WTC11 (cell line): ENCODE data around the gene FLRT3. TPM values are rescaled to one million over a fixed set of nuclear protein-coding genes. Genes with fewer than 3 reads are reported as not detected.

Experiments used
- ATAC-seq: fragments of 200-7000 bp; cut with Tn5 transposase; 2 replicates; pipeline ENCODE4 v1.10.0; 2021; ENCODE audit warnings: mild to moderate bottlenecking, moderate library complexity
- CTCF ChIA-PET: fragments of 300-600 bp; sonication (Branson Sonifier 250); formaldehyde crosslinking; loops from one replicate; lab custom pipeline; 2021; ENCODE audit warnings: antibody characterized with exemption; lab: Charles Lee
- POLR2A ChIA-PET: fragments of 350-600 bp; sonication (Branson Sonifier 250); formaldehyde crosslinking; loops from one replicate; lab custom pipeline; 2021; ENCODE audit warnings: antibody characterized with exemption; lab: Charles Lee
- DNase-seq: peaks from one replicate; pipeline ENCODE4 v3.0.0; 2021; ENCODE audit warnings: low spot score
- H3K27ac Mint-ChIP-seq: 2 replicates; pipeline ENCODE4 v1.8.0; 2021; ENCODE audit warnings: mixed read lengths
- H3K27me3 Mint-ChIP-seq: 2 replicates; pipeline ENCODE4 v1.8.0; 2021; ENCODE audit warnings: low read depth, mild to moderate bottlenecking, moderate library complexity, mixed read lengths
- H3K36me3 Mint-ChIP-seq: 2 replicates; pipeline ENCODE4 v1.8.0; 2021; ENCODE audit warnings: mixed read lengths
- H3K4me1 Mint-ChIP-seq: 2 replicates; pipeline ENCODE4 v1.8.0; 2022; ENCODE audit warnings: mixed read lengths
- H3K4me3 Mint-ChIP-seq: 2 replicates; pipeline ENCODE4 v1.8.0; 2021; ENCODE audit warnings: mild to moderate bottlenecking, moderate library complexity, mixed read lengths
- H3K9me3 Mint-ChIP-seq: 2 replicates; pipeline ENCODE4 v1.8.0; 2021; ENCODE audit warnings: mixed read lengths
- ATF2 ChIP-seq: sonication (generic); formaldehyde crosslinking; IDR thresholded peaks from 2 replicates; pipeline ENCODE4 v1.8.1; 2022; ENCODE audit warnings: low read depth, missing genetic modification reagents, borderline replicate concordance
- ATF3 ChIP-seq: sonication (generic); formaldehyde crosslinking; conservative IDR thresholded peaks from 2 replicates; pipeline ENCODE4 v1.8.1; 2022; ENCODE audit warnings: mild to moderate bottlenecking, missing genetic modification reagents
- CDX4 ChIP-seq: fragments of 250-450 bp; sonication (Bioruptor Pico); IDR thresholded peaks from 2 replicates; pipeline ENCODE4 v1.9.0; 2021; ENCODE audit warnings: moderate library complexity, mild to moderate bottlenecking, inconsistent platforms, borderline replicate concordance
- E2F1 ChIP-seq: sonication (generic); formaldehyde crosslinking; IDR thresholded peaks from 2 replicates; pipeline ENCODE4 v1.8.0; 2022; ENCODE audit warnings: mild to moderate bottlenecking, missing genetic modification reagents
- E2F5 ChIP-seq: sonication (generic); formaldehyde crosslinking; IDR thresholded peaks from 2 replicates; pipeline ENCODE4 v1.8.1; 2022; ENCODE audit warnings: mild to moderate bottlenecking, moderate library complexity, missing genetic modification reagents
- ELF4 ChIP-seq: sonication (generic); formaldehyde crosslinking; IDR thresholded peaks from 2 replicates; pipeline ENCODE4 v1.8.1; 2022; ENCODE audit warnings: low read depth, mild to moderate bottlenecking, moderate library complexity, missing genetic modification reagents
- ESRRA ChIP-seq: sonication (generic); formaldehyde crosslinking; IDR thresholded peaks from 2 replicates; pipeline ENCODE4 v1.8.1; 2022; ENCODE audit warnings: mild to moderate bottlenecking, missing genetic modification reagents, borderline replicate concordance
- FOXJ3 ChIP-seq: sonication (generic); formaldehyde crosslinking; IDR thresholded peaks from 2 replicates; pipeline ENCODE4 v1.9.0; 2021; ENCODE audit warnings: missing genetic modification reagents, mild to moderate bottlenecking, borderline replicate concordance
- FOXP4 ChIP-seq: sonication (generic); formaldehyde crosslinking; IDR thresholded peaks from 2 replicates; pipeline ENCODE4 v1.8.0; 2022; ENCODE audit warnings: mild to moderate bottlenecking, missing genetic modification reagents
- GRHL2 ChIP-seq: fragments of 250-450 bp; sonication (Bioruptor Pico); IDR thresholded peaks from 2 replicates; pipeline ENCODE4 v1.8.0; 2022; ENCODE audit warnings: mild to moderate bottlenecking, moderate library complexity; ENCODE audit not compliant: insufficient replicate concordance, severe bottlenecking
- IRF1 ChIP-seq: sonication (generic); formaldehyde crosslinking; IDR thresholded peaks from 2 replicates; pipeline ENCODE4 v1.8.0; 2023; ENCODE audit warnings: missing genetic modification reagents
- JUN ChIP-seq: sonication (generic); formaldehyde crosslinking; IDR thresholded peaks from 2 replicates; pipeline ENCODE4 v1.8.0; 2023; ENCODE audit warnings: mild to moderate bottlenecking, missing genetic modification reagents
- MLX ChIP-seq: sonication (generic); formaldehyde crosslinking; IDR thresholded peaks from 2 replicates; pipeline ENCODE4 v1.8.1; 2023; ENCODE audit warnings: mild to moderate bottlenecking, missing genetic modification reagents, moderate library complexity
- MXD4 ChIP-seq: fragments of 250-450 bp; sonication (Bioruptor Pico); IDR thresholded peaks from 2 replicates; pipeline ENCODE4 v1.8.0; 2021; ENCODE audit warnings: mild to moderate bottlenecking, moderate library complexity, borderline replicate concordance
- NFATC4 ChIP-seq: fragments of 250-450 bp; sonication (Bioruptor Pico); IDR thresholded peaks from 2 replicates; pipeline ENCODE4 v1.9.0; 2021; ENCODE audit warnings: mild to moderate bottlenecking
- NR2C2 ChIP-seq: sonication (generic); formaldehyde crosslinking; IDR thresholded peaks from 2 replicates; pipeline ENCODE4 v1.8.0; 2022; ENCODE audit warnings: mild to moderate bottlenecking, missing genetic modification reagents
- OVOL2 ChIP-seq: fragments of 250-450 bp; sonication (Bioruptor Pico); IDR thresholded peaks from 2 replicates; pipeline ENCODE4 v1.9.0; 2021; ENCODE audit warnings: mild to moderate bottlenecking, borderline replicate concordance
- RORB ChIP-seq: fragments of 250-450 bp; sonication (Bioruptor Pico); IDR thresholded peaks from 2 replicates; pipeline ENCODE4 v1.9.0; 2021; ENCODE audit warnings: mild to moderate bottlenecking
- TCF7 ChIP-seq: sonication (generic); formaldehyde crosslinking; IDR thresholded peaks from 2 replicates; pipeline ENCODE4 v1.8.0; 2022; ENCODE audit warnings: mild to moderate bottlenecking, low read depth, missing genetic modification reagents, moderate library complexity
- ZMAT4 ChIP-seq: fragments of 250-450 bp; sonication (Bioruptor Pico); IDR thresholded peaks from 2 replicates; pipeline ENCODE4 v1.9.0; 2021; ENCODE audit warnings: mild to moderate bottlenecking
- ZNF121 ChIP-seq: sonication (generic); formaldehyde crosslinking; IDR thresholded peaks from 2 replicates; pipeline ENCODE4 v1.8.0; 2023; ENCODE audit warnings: missing genetic modification reagents
- ZNF219 ChIP-seq: sonication (generic); formaldehyde crosslinking; IDR thresholded peaks from 2 replicates; pipeline ENCODE4 v1.8.0; 2023; ENCODE audit warnings: missing genetic modification reagents, mild to moderate bottlenecking, borderline replicate concordance
- ZNF425 ChIP-seq: fragments of 250-450 bp; sonication (Bioruptor Pico); conservative IDR thresholded peaks from 2 replicates; pipeline ENCODE4 v1.9.0; 2021; ENCODE audit warnings: mild to moderate bottlenecking
- total RNA-seq: library from RNA; stranded (reverse); gene quantifications from 3 replicates; pipeline ENCODE4 v1.2.3, GENCODE V29; 2021

FLRT3 gene
- total RNA-seq, 1 experiment from 2014 or later, result 0.79 TPM

GRCh38 chr20:14331646-14332045 is 5.8 kb downstream of the FLRT3 start:
- TF ChIP-seq E2F1 (CRISPR knock-in tag) (no peak), RORB (CRISPR knock-in tag) (no peak), CDX4 (CRISPR knock-in tag) (no peak), ZMAT4 (CRISPR knock-in tag) (no peak), ATF3 (CRISPR knock-in tag) (no peak), OVOL2 (CRISPR knock-in tag) (no peak), ATF2 (no peak), MXD4 (CRISPR knock-in tag) (no peak), E2F5 (CRISPR knock-in tag) (no peak), NFATC4 (no peak), FOXP4 (CRISPR knock-in tag) (no peak), JUN (CRISPR knock-in tag) (no peak), ZNF121 (no peak), IRF1 (no peak), MLX (no peak)
- H3K4me3 Mint-ChIP-seq, result no peak overlapping the region
- H3K4me1 Mint-ChIP-seq, result peaks cover 33% of the 10 kb centered on the region
- H3K27me3 Mint-ChIP-seq, result peaks cover 45% of the 10 kb centered on the region
- no peak for DNase-seq
- H3K9me3 Mint-ChIP-seq, result no peaks in the 10 kb centered on the region
- H3K36me3 Mint-ChIP-seq, result no peaks in the 10 kb centered on the region
- no peak for ATAC-seq
- CTCF ChIA-PET, result interaction anchor here (0.5 kb wide), 1 partner anchor 131 kb away, joined by 3 read pairs; no protein-coding TSS in a partner anchor
- POLR2A ChIA-PET, result no interaction called here
- H3K27ac Mint-ChIP-seq, result no peak overlapping the region

- no peak for ATAC-seq
- Mint-ChIP-seq H3K36me3 (no peaks in the 10 kb centered on the region), H3K4me3 (no peak overlapping the region), H3K4me1 (peaks cover 3% of the 10 kb centered on the region), H3K27me3 (no peaks in the 10 kb centered on the region), H3K9me3 (no peaks in the 10 kb centered on the region), H3K27ac (no peak overlapping the region)
- POLR2A ChIA-PET, result no interaction called here
- CTCF ChIA-PET, result no interaction called here
- no peak for DNase-seq
- TF ChIP-seq ZNF425 (CRISPR knock-in tag), result no peak
- TF ChIP-seq CDX4 (CRISPR knock-in tag), result no peak
- TF ChIP-seq GRHL2, result no peak
- no peak for TF ChIP-seq ZNF219 (CRISPR knock-in tag)
- TF ChIP-seq ESRRA (CRISPR knock-in tag), result no peak
- no peak for TF ChIP-seq FOXJ3
- no peak for TF ChIP-seq NR2C2
- no peak for TF ChIP-seq ELF4
- TF ChIP-seq TCF7 (CRISPR knock-in tag), result no peak
Measured at GRCh38 chr20:14319704-14320103, 17.7 kb downstream of the FLRT3 start.
